ENCODE results near the gene TOM1. TPM values are rescaled to one million over a fixed set of nuclear protein-coding genes. Genes with fewer than 3 reads are reported as not detected.

Gene TOM1
- total and polyA plus RNA-seq, 10 of the 15 experiments (the other 5 are each of a cell fraction or from before 2014, with no cell fraction given), result 2.2 to 64.6 (median 40.3) TPM

GRCh38 chr22:35379146-35379993 is 79.7 kb downstream of the TOM1 start (continued):
- no peak for TF ChIP-seq BCL3 (IDR thresholded peaks at IDR 0.05; ENCODE audit: borderline replicate concordance, insufficient read depth, low read depth, low read length, poor library complexity, severe bottlenecking)
- no peak for TF ChIP-seq ZNF217 (IDR thresholded peaks at IDR 0.05)
- TF ChIP-seq, protein P1, sequence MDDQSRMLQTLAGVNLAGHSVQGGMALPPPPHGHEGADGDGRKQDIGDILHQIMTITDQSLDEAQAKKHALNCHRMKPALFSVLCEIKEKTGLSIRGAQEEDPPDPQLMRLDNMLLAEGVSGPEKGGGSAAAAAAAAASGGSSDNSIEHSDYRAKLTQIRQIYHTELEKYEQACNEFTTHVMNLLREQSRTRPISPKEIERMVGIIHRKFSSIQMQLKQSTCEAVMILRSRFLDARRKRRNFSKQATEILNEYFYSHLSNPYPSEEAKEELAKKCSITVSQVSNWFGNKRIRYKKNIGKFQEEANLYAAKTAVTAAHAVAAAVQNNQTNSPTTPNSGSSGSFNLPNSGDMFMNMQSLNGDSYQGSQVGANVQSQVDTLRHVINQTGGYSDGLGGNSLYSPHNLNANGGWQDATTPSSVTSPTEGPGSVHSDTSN (IDR thresholded peaks at IDR 0.05; ENCODE audit: insufficient replicate concordance, low read depth, low read length), result no peak
- TF ChIP-seq SMC3 (IDR thresholded peaks at IDR 0.05; ENCODE audit: borderline replicate concordance, low read length), result no peak
- TF ChIP-seq POLR2A (IDR thresholded peaks at IDR 0.05; ENCODE audit: low read depth, low read length), result no peak
- no peak for TF ChIP-seq EZH2 (IDR thresholded peaks at IDR 0.05; ENCODE audit: borderline replicate concordance, control insufficient read depth, low read depth, low read length)
- TF ChIP-seq RB1 (IDR thresholded peaks at IDR 0.05; ENCODE audit: borderline replicate concordance), result no peak

DNA sequence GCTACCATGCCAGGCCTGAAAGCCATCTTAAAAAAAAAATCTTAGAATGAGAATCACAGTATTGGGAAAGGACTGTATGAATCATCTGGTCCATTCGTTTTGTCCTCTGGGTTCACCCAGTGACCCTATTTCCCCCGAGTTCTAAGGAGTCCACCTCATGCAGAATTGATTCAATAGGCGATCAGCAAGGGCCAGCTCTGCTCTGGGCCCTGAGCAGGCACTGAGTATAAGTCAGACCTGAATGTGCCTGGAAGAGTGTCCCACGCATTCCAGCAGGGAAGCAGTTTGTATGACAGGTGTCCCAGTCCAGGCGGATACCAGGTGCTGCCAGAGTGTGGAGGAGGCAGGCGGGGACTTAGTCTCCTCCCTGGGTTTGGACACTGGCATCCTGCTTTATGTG is 80.3 kb downstream of the TOM1 start:
- RAD21 ChIA-PET (ENCODE audit: unreplicated experiment), result interaction anchor here (3.0 to 6.3 kb wide), 2 partner anchors 29 to 30 kb away, joined by 23 to 39 read pairs; no protein-coding TSS in a partner anchor
- WGBS (ENCODE audit: insufficient coverage, insufficient replicate concordance, low lambda C conversion rate, missing lambda C conversion rate), result 91% methylated on average over 6 of the region's 6 CpGs
- ATAC-seq (no peak), DNase-seq (ENCODE audit: low read depth, low spot score) (no peak), FAIRE-seq (no peak)
- Histone ChIP-seq H3K27me3 (replicated peaks in 1 of 2; ENCODE audit: control insufficient read depth in 2 of 2, insufficient read depth in 2 of 2, low read length in 1 of 2) (no peaks in the 10 kb centered on the region), H3K4me3 (no peak overlapping the region), H3K27ac (ENCODE audit: control insufficient read depth, insufficient read depth) (no peak overlapping the region), H3K4me2 (ENCODE audit: control insufficient read depth, insufficient read depth) (no peak overlapping the region), H3K36me3 (ENCODE audit: control insufficient read depth in 2 of 2, insufficient read depth in 2 of 2, low read length in 1 of 2) (no peaks in the 10 kb centered on the region; a peak in 1 of 4 replicates), H4K20me1 (ENCODE audit: control insufficient read depth, insufficient read depth) (no peaks in the 10 kb centered on the region), H2AFZ (ENCODE audit: control insufficient read depth, low read depth, low read length) (no peak overlapping the region), H3K4me1 (ENCODE audit: control insufficient read depth, insufficient read depth, low read length) (peaks cover 38% of the 10 kb centered on the region), H3K9ac (ENCODE audit: control insufficient read depth, insufficient read depth, low read length) (no peak overlapping the region), H3K79me2 (ENCODE audit: control insufficient read depth, insufficient read depth, low read length) (peaks cover 4% of the 10 kb centered on the region), H3K9me3 (replicated peaks; ENCODE audit: control insufficient read depth, insufficient read depth, low read length) (no peaks in the 10 kb centered on the region)
- POLR2A ChIA-PET, result interaction anchor here (1.1 to 2.3 kb wide), 5 partner anchors 9 to 30 kb away, joined by 3 to 18 read pairs (median 6); no protein-coding TSS in a partner anchor
- intact Hi-C loops (cut with micrococcal nuclease; ENCODE audit: unreplicated experiment) (no loop called here), in situ Hi-C loops (cut with MboI) (loop anchor here (25.0 kb wide), 1 partner anchor 1832 kb away; the partner anchor contains the start of gene SSTR3)
- SMC1A ChIA-PET (ENCODE audit: uncharacterized antibody, unreplicated experiment), result interaction anchor here (1.0 to 4.7 kb wide), 7 partner anchors 8 to 28 kb away, joined by 3 to 26 read pairs (median 4); no protein-coding TSS in a partner anchor
- no TSS peak for BruUV-seq (replicated peaks)
- CTCF ChIA-PET, result interaction anchor here (0.8 to 3.1 kb wide), 6 partner anchors 11 to 204 kb away, joined by 3 to 23 read pairs (median 6); no protein-coding TSS in a partner anchor
- TF ChIP-seq CBX5 (IDR thresholded peaks at IDR 0.05; ENCODE audit: low read depth), result no peak
- no peak for TF ChIP-seq ATF7 (IDR thresholded peaks at IDR 0.05; ENCODE audit: low read depth)
- TF ChIP-seq BHLHE40 (IDR thresholded peaks at IDR 0.05; ENCODE audit: borderline replicate concordance in 1 of 2, low read depth in 2 of 2, low read length in 1 of 2), result no peak
- no peak for TF ChIP-seq NRF1 (conservative IDR thresholded peaks at IDR 0.05; ENCODE audit: low read depth, low read length)
- no peak for TF ChIP-seq HDAC6 (IDR thresholded peaks at IDR 0.05; ENCODE audit: unreplicated experiment)
- TF ChIP-seq HDGF (IDR thresholded peaks at IDR 0.05), result no peak
- TF ChIP-seq ZNF384 (IDR thresholded peaks at IDR 0.05; ENCODE audit: borderline replicate concordance, low read depth, low read length), result no peak
- TF ChIP-seq SMC3 (IDR thresholded peaks at IDR 0.05; ENCODE audit: borderline replicate concordance, low read length), result no peak
- TF ChIP-seq BCL11A (IDR thresholded peaks at IDR 0.05; ENCODE audit: low read depth, low read length), result no peak
- no peak for TF ChIP-seq ASH2L (IDR thresholded peaks at IDR 0.05; ENCODE audit: borderline replicate concordance, low read depth)
- TF ChIP-seq ZNF622 (IDR thresholded peaks at IDR 0.05), result no peak

Data from GM12878 (cell line).